ENCODE results near the gene DHRSX. TPM values are rescaled to one million over a fixed set of nuclear protein-coding genes. Genes with fewer than 3 reads are reported as not detected.
"Not testable (repeated sequence)": the region's sequence is repeated elsewhere in the genome, so short reads cannot be mapped to it uniquely, and the experiment has no call there.

The DHRSX gene
- polyA plus RNA-seq, 1 donor from 2014 or later, result 15.7 TPM

DNA sequence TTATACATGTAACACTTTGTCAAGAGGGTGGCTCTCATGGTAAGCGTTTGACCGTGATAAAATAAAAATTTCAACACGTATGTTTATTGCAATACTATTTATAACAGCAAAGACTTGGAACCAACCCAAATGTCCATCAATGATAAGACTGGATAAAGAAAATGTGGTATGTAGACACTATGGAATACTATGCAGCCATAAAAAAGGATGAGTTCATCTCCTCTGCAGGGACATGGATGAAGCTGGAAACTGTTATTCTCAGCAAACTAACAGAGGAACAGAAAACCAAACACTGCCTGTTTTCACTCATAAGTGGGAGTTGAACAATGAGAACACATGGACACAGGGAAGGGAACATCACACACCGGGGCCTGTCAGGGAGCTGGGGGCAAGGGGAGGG lies 150.1 kb downstream of the DHRSX start:
- not testable (repeated sequence) for H3K36me3 ChIP-seq (ENCODE audit: insufficient read depth, low read length); H4K20me1 ChIP-seq (ENCODE audit: insufficient read depth); H3K4me3 ChIP-seq (ENCODE audit: low read length); H3K9ac ChIP-seq (ENCODE audit: low read length); H2AFZ ChIP-seq (ENCODE audit: low read depth, low read length); H3K27me3 ChIP-seq (ENCODE audit: insufficient read depth, low read depth, low read length); H3K79me2 ChIP-seq (replicated peaks; ENCODE audit: insufficient read depth, low read length); H3K9me2 ChIP-seq (ENCODE audit: insufficient read depth, low read length); H3K9me3 ChIP-seq (ENCODE audit: low read length); H3K4me2 ChIP-seq (ENCODE audit: low read length); H3F3A ChIP-seq (ENCODE audit: insufficient read depth, low read length, poor library complexity, severe bottlenecking); H3K27ac ChIP-seq (ENCODE audit: low read length)

DNA sequence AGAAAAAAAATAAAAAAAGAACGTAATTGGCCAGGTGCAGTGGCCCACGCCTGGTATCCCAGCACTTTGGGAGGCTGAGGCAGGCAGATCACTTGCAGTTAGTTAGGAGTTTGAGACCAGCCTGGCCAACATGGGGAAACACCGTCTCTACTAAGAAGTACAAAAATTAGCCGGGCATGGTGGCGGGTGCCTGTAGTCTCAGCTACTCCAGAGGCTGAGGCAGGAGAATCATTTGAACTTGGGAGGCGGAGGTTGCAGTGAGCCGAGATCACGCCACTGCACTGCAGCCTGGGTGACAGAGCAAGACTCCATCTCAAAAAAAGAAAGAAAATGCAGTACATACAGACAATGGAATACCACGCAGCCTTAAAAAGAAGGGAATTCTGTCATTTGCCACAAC lies 150.7 kb downstream of the DHRSX start:
- H3F3A ChIP-seq (ENCODE audit: insufficient read depth, low read length, poor library complexity, severe bottlenecking); H3K9me2 ChIP-seq (ENCODE audit: insufficient read depth, low read length); H3K27me3 ChIP-seq (ENCODE audit: insufficient read depth, low read depth, low read length); H3K79me2 ChIP-seq (replicated peaks; ENCODE audit: insufficient read depth, low read length); H3K4me3 ChIP-seq (ENCODE audit: low read length); H2AFZ ChIP-seq (ENCODE audit: low read depth, low read length); H3K36me3 ChIP-seq (ENCODE audit: insufficient read depth, low read length); H3K27ac ChIP-seq (ENCODE audit: low read length); H4K20me1 ChIP-seq (ENCODE audit: insufficient read depth); H3K9me3 ChIP-seq (ENCODE audit: low read length); H3K9ac ChIP-seq (ENCODE audit: low read length); H3K4me2 ChIP-seq (ENCODE audit: low read length): not testable (repeated sequence)

GRCh38 chrX:2348211-2348610 lies 152.6 kb downstream of the DHRSX start:
- H3K27ac ChIP-seq (ENCODE audit: low read length), result no peak overlapping the region

More at GRCh38 chrX:2348211-2348610, 152.6 kb downstream of the DHRSX start:
- Histone ChIP-seq H3K27me3 (ENCODE audit: insufficient read depth, low read depth, low read length) (no peaks in the 10 kb centered on the region), H2AFZ (ENCODE audit: low read depth, low read length) (no peak overlapping the region), H3K9me2 (ENCODE audit: insufficient read depth, low read length) (no peaks in the 10 kb centered on the region), H3F3A (ENCODE audit: insufficient read depth, low read length, poor library complexity, severe bottlenecking) (no peaks in the 10 kb centered on the region), H4K20me1 (ENCODE audit: insufficient read depth) (no peaks in the 10 kb centered on the region), H3K4me2 (ENCODE audit: low read length) (no peak overlapping the region), H3K79me2 (replicated peaks; ENCODE audit: insufficient read depth, low read length) (no peaks in the 10 kb centered on the region), H3K4me3 (ENCODE audit: low read length) (no peak overlapping the region), H3K9me3 (ENCODE audit: low read length) (no peaks in the 10 kb centered on the region), H3K36me3 (ENCODE audit: insufficient read depth, low read length) (no peaks in the 10 kb centered on the region), H3K9ac (ENCODE audit: low read length) (no peak overlapping the region)
- TF ChIP-seq EZH2 (IDR thresholded peaks at IDR 0.05; ENCODE audit: borderline replicate concordance, insufficient read depth, low read length, poor library complexity, severe bottlenecking), result no peak
- TF ChIP-seq RAD21 (conservative IDR thresholded peaks at IDR 0.05), result no peak
- TF ChIP-seq EP300 (conservative IDR thresholded peaks at IDR 0.05; ENCODE audit: poor library complexity, severe bottlenecking), result no peak
- no peak for TF ChIP-seq REST (IDR thresholded peaks at IDR 0.05; ENCODE audit: borderline replicate concordance)
- TF ChIP-seq MXI1 (conservative IDR thresholded peaks at IDR 0.05; ENCODE audit: poor library complexity, severe bottlenecking), result no peak
- TF ChIP-seq SMC3 (conservative IDR thresholded peaks at IDR 0.05; ENCODE audit: poor library complexity), result no peak
- no peak for TF ChIP-seq TAF1 (IDR thresholded peaks at IDR 0.05; ENCODE audit: low read depth)
- TF ChIP-seq, protein P1, sequence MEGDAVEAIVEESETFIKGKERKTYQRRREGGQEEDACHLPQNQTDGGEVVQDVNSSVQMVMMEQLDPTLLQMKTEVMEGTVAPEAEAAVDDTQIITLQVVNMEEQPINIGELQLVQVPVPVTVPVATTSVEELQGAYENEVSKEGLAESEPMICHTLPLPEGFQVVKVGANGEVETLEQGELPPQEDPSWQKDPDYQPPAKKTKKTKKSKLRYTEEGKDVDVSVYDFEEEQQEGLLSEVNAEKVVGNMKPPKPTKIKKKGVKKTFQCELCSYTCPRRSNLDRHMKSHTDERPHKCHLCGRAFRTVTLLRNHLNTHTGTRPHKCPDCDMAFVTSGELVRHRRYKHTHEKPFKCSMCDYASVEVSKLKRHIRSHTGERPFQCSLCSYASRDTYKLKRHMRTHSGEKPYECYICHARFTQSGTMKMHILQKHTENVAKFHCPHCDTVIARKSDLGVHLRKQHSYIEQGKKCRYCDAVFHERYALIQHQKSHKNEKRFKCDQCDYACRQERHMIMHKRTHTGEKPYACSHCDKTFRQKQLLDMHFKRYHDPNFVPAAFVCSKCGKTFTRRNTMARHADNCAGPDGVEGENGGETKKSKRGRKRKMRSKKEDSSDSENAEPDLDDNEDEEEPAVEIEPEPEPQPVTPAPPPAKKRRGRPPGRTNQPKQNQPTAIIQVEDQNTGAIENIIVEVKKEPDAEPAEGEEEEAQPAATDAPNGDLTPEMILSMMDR (IDR thresholded peaks at IDR 0.05; ENCODE audit: poor library complexity, severe bottlenecking), result no peak
- TF ChIP-seq POLR2AphosphoS5 (IDR thresholded peaks at IDR 0.05), result no peak

Data from neural cell (in vitro differentiated cells).